ENCODE measurements around the gene HES7.
A peak's percentile ranks its signal among the peaks of the same experiment; 100 is the strongest.
"Not testable (repeated sequence)": the region's sequence is repeated elsewhere in the genome, so short reads cannot be mapped to it uniquely, and the experiment has no call there.

HES7 gene

DNA sequence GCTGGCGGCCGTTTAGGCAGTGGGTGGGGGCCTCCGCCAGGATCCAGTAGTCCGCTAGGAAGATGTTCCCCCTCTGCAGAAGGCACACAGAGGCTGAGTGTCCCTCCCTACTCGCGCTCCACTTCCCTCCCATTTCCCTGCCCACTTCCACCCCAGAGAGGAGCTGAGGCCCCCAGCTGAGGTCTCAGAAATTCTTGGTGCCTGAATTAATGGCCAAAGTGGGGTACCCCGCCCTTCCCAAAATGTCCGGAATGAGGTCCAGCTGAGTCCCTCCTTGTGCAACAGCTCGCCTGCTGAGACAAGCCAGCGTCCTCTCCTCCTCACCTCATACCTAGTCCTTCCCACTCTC, 13.5 kb downstream of the HES7 start:
- no peak overlapping the region for H3K27ac Mint-ChIP-seq

DNA sequence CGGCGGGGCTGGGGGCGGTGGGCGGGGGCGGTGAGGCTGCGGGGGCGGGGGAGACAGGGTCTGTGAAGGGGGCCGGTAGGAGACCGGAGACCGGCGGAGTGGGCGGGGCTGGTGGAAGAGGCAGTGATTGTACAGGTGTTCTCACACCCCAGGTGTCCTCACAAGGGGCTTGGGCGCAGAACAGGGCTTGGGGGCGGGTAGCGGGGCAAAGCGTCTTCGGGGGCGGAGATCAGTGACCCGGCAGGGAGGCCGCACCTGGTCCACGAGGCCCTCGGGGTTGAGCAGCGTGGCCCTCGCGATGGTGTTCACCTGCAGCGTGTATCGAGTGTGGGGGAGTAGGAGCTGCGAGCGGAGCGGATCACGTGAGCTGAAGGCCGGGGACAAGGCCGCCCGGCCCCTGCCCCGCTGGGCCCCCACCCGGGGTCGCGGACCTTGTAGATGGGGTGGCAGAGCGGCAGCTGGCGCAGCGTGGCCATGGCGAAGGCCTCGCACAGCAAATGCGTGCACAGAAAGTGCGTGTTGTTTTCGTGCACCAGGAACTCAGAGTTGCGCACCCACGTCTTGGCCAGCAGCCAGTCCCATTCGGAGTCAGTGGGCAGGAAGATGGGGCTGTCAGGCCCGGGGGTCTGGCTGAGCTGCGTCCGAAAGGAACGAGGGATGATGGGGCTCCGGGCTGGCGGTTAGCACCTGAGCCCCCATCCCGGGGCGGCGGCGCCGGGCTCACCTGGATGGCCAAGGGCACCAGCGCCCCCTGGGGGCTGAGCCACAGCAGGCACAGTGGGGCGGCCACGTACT, 14.0 kb downstream of the HES7 start:
- no peaks in the 10 kb centered on the region for H3K36me3 Mint-ChIP-seq (ENCODE audit: low read depth)

More for the DNA sequence above, 13.5 kb downstream of the HES7 start:
- no peak overlapping the region for H3K4me3 Mint-ChIP-seq
- H3K9me3 Mint-ChIP-seq, result no peaks in the 10 kb centered on the region
- H3K4me1 Mint-ChIP-seq (ENCODE audit: low read depth), result peaks cover 4% of the 10 kb centered on the region
- no peaks in the 10 kb centered on the region for H3K36me3 Mint-ChIP-seq (ENCODE audit: low read depth)
- peaks cover 42% of the 10 kb centered on the region for H3K27me3 Mint-ChIP-seq

DNA sequence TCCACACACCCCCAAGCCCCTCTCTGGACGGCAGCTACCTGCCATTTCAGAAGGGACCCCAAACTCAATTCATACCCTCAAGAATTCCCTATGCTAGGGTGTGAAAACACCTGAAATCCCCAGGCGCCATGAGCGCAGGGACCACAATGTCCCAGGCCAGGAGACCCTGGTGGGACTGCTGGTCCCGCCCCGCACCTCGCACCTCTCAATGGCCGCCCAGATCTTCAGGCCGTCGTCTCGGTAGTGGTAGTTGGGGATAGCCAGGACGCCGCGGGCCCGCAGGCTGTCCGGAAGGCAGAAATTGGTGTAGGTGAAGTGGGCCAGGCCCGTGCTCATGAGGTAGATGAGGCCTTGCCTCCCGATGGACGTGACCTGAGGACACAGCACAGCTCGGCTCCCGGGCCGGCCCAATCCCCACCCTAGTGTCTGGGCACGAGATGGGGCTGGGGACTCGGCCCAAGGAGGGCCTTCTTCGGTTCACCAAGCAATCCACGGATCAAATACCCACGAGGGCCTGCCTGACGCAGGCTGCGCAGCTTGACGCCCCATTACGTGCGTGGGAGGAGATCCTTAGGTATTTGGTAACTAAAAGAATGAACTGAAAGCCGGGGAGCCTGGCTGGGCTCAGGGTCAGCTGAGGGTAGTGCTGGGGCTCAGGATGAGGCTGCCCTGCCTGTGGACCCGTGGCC, 14.8 kb downstream of the HES7 start:
- Mint-ChIP-seq H3K36me3 (ENCODE audit: low read depth) (no peaks in the 10 kb centered on the region), H3K27ac (no peak overlapping the region), H3K4me3 (no peak overlapping the region), H3K4me1 (ENCODE audit: low read depth) (peaks cover 4% of the 10 kb centered on the region), H3K27me3 (peaks cover 29% of the 10 kb centered on the region), H3K9me3 (no peaks in the 10 kb centered on the region)

More for the DNA sequence above, 14.0 kb downstream of the HES7 start:
- Mint-ChIP-seq H3K4me3 (no peak overlapping the region), H3K4me1 (ENCODE audit: low read depth) (peaks cover 4% of the 10 kb centered on the region), H3K27ac (no peak overlapping the region), H3K9me3 (no peaks in the 10 kb centered on the region), H3K27me3 (peaks cover 36% of the 10 kb centered on the region)

DNA sequence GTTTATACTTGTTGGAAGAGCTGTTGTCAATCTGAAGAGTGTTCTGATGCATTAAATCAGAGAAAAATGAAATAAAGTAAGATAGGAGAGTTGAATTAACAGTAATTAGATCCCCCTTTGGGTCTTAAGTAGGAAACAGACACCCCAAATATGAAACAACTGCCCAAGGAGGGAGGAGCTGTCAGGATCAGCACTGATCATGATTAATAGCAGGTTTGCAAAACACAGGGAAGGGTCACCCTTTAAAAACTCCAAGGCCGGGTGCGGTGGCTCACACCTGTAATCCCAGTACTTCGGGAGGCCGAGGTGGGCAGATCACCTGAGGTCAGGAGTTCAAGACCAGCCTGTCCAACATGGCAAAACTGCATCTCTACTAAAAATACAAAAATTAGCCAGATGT, 16.9 kb downstream of the HES7 start:
- not testable (repeated sequence) for H3K4me3 Mint-ChIP-seq; H3K4me1 Mint-ChIP-seq (ENCODE audit: low read depth); H3K36me3 Mint-ChIP-seq (ENCODE audit: low read depth); H3K9me3 Mint-ChIP-seq
- peak overlapping the region; percentile 22 for H3K27ac Mint-ChIP-seq
- H3K27me3 Mint-ChIP-seq, result peaks cover 14% of the 10 kb centered on the region

DNA sequence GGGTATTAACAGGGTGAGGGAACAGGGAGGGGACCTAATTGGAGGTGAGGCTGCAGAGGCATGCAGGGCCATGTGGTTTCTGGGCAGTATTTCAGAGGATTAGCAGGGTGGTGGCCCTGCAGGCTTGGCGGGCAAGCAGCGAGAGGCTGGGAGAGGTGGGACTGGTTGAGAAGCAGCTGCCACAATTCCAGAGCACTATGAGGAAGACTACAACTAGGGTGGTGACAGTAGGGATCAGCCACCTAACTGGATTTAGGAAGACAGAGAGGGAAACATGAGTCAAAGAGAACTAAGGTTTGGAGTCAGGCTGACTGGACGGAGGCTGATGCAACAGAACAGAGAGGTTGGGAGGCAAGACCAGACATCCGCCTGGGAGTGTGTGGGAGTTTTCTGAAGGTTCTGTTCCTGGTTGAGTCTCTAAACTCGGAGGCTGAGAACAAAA, 17.9 kb downstream of the HES7 start:
- Mint-ChIP-seq H3K4me3 (no peak overlapping the region), H3K9me3 (no peaks in the 10 kb centered on the region), H3K4me1 (ENCODE audit: low read depth) (peaks cover 4% of the 10 kb centered on the region), H3K27ac (no peak overlapping the region), H3K27me3 (peaks cover 8% of the 10 kb centered on the region), H3K36me3 (ENCODE audit: low read depth) (no peaks in the 10 kb centered on the region)

DNA sequence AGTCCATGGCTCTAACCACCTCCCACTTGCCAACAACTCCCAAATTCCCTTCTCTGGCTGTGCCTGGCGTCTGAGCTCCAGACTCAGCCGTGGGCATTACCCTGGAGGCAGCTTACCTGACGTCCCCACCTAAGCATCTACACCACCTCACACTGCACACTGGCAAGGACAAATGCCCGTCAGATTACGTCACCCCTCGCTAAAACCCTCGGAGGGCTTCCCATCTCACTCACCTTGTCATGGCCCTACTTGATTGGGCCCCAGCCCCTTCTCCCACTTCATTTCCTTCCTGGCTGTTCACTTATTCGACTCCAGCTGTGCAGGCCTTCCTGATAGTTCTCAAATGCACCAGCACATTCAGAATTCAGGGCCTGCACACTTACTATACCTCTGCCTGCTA, 19.0 kb downstream of the HES7 start:
- Mint-ChIP-seq H3K4me3 (no peak overlapping the region), H3K27me3 (peaks cover 7% of the 10 kb centered on the region), H3K36me3 (ENCODE audit: low read depth) (no peaks in the 10 kb centered on the region), H3K27ac (no peak overlapping the region), H3K4me1 (ENCODE audit: low read depth) (peaks cover 4% of the 10 kb centered on the region), H3K9me3 (no peaks in the 10 kb centered on the region)

DNA sequence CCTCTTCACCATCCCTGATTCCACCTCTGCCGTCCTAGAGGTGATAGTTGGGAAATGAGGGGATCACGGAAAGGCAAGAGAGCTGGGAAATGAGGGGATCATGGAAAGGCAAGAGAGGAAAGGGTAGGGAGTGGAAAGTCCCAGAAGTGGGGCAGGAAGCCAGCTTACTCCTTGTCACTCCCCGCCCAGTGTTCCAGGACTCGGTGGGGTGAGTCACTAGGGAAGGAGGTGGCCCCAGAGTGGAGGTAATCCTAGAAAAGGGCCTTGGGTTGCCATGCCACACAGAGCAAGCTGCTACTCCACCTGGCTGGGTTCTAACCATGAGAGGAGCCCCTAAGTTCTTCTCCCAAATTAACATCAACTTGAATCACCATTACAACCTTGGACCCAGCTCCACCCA, 20.4 kb downstream of the HES7 start:
- Mint-ChIP-seq H3K27me3 (peaks cover 7% of the 10 kb centered on the region), H3K27ac (no peak overlapping the region)

DNA sequence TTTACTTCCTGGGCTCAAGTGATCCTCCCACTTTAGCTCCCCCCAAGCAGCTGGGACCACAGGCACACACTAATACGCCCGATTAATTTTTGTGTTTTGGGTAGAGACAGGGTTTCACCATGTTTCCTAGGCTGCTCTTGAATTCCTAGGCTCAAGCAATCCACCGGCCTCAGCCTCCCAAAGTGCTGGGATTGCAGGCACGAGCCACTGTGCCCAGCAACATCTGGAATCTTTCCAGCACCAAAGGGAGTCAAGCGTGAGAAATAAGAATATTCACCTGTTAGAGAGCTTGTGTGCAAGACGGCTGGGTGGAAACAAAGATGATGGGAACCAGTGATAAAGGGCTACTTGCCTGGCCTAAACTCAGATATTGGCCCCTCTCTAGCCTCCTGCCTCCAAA, 22.2 kb downstream of the HES7 start:
- H3K27ac Mint-ChIP-seq, result no peak overlapping the region
- H3K4me1 Mint-ChIP-seq (ENCODE audit: low read depth), result no peaks in the 10 kb centered on the region
- H3K9me3 Mint-ChIP-seq, result no peaks in the 10 kb centered on the region
- no peak overlapping the region for H3K4me3 Mint-ChIP-seq
- no peaks in the 10 kb centered on the region for H3K36me3 Mint-ChIP-seq (ENCODE audit: low read depth)
- peaks cover 1% of the 10 kb centered on the region for H3K27me3 Mint-ChIP-seq

More for the DNA sequence above, 20.4 kb downstream of the HES7 start:
- Mint-ChIP-seq H3K4me3 (no peak overlapping the region), H3K36me3 (ENCODE audit: low read depth) (no peaks in the 10 kb centered on the region), H3K9me3 (no peaks in the 10 kb centered on the region), H3K4me1 (ENCODE audit: low read depth) (no peaks in the 10 kb centered on the region)

DNA sequence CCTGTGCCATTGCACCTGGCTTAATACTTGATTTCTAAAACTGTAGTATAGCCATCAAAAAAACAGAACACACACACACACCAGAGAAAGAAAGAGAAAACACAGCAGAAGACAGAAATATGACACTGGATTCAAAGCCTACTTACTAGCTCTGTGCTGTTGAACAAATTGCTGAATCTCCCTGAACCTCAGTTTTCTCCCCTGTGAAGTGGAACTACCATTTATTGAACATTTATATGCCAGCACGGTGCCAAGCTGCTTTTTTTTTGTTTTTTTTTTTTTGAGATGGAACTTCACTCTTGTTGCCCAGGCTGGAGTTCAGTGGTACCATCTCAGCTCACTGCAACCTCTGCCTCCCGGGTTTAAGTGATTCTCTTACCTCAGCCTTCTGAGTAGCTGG, 23.1 kb downstream of the HES7 start:
- no peak overlapping the region for H3K4me3 Mint-ChIP-seq
- H3K27ac Mint-ChIP-seq, result no peak overlapping the region
- H3K9me3 Mint-ChIP-seq, result no peaks in the 10 kb centered on the region

DNA sequence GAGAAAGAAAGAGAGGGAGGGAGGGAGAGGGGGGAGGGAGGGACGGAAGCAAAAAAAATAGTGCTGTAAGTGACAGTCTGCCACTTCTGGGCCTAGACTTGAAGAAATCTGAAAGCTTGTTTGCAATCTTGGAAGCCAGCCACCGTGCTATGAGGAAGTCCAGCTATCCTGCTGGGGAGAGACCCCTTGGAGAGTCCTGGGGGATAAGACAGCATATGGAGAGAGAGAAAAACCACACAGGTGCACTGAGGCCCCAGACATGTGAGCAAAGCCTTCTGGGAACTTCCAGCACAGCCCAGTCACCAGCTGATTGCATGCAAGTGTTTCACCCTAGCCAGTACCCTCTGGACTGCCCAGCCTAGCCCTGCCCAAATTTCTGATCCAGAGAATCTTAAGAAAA, 23.8 kb downstream of the HES7 start:
- H3K27ac Mint-ChIP-seq, result no peak overlapping the region
- no peak overlapping the region for H3K4me3 Mint-ChIP-seq
- no peaks in the 10 kb centered on the region for H3K9me3 Mint-ChIP-seq
- no peaks in the 10 kb centered on the region for H3K27me3 Mint-ChIP-seq
- no peaks in the 10 kb centered on the region for H3K4me1 Mint-ChIP-seq (ENCODE audit: low read depth)
- no peaks in the 10 kb centered on the region for H3K36me3 Mint-ChIP-seq (ENCODE audit: low read depth)

More for the DNA sequence above, 23.1 kb downstream of the HES7 start:
- Mint-ChIP-seq H3K4me1 (ENCODE audit: low read depth) (no peaks in the 10 kb centered on the region), H3K36me3 (ENCODE audit: low read depth) (no peaks in the 10 kb centered on the region), H3K27me3 (no peaks in the 10 kb centered on the region)

DNA sequence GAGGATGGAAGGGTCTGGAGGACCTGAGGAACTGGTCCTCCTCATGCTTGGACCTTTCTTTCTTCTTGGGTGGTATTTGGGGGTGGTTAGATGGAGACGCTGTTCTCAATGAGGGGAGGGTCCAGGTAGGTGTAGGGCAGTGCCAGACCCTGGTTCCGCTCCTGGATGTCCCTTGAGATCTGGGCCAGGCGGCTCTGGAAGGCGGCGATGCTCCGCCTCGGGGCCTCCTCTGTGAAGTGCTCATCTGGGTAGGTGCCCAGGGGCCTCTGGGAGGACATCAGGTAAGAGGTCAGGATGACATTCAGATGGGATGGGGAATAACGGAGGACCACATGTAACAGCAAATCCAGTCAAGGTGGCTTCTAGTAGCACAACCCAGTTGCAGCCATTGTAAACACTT, 27.4 kb downstream of the HES7 start:
- Mint-ChIP-seq H3K36me3 (ENCODE audit: low read depth) (no peaks in the 10 kb centered on the region), H3K4me3 (no peak overlapping the region), H3K4me1 (ENCODE audit: low read depth) (peaks cover 7% of the 10 kb centered on the region), H3K9me3 (no peaks in the 10 kb centered on the region), H3K27me3 (peaks cover 5% of the 10 kb centered on the region), H3K27ac (no peak overlapping the region)

DNA sequence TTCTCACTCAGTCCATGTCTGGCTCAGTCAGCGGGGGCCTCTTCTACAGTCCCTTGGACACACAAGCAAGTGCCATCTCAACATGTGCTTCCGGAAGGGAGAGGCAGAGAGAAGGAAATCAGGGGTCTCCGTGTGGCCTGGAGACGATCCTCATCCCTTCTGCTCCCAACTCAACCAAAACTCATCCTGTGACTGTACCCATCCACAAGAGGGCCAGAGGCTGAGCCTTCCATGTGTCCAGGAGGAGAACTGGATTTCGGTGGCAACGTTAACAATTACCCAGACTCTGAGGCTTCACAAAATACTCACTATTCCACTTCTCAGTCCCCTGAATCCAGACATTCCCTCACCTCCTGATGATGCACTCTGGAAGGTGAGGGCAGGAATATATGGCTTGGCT, 28.5 kb downstream of the HES7 start:
- no peak overlapping the region for H3K27ac Mint-ChIP-seq
- H3K36me3 Mint-ChIP-seq (ENCODE audit: low read depth), result no peaks in the 10 kb centered on the region
- H3K4me1 Mint-ChIP-seq (ENCODE audit: low read depth), result peaks cover 7% of the 10 kb centered on the region
- no peaks in the 10 kb centered on the region for H3K9me3 Mint-ChIP-seq
- H3K4me3 Mint-ChIP-seq, result no peak overlapping the region
- H3K27me3 Mint-ChIP-seq, result peaks cover 5% of the 10 kb centered on the region

DNA sequence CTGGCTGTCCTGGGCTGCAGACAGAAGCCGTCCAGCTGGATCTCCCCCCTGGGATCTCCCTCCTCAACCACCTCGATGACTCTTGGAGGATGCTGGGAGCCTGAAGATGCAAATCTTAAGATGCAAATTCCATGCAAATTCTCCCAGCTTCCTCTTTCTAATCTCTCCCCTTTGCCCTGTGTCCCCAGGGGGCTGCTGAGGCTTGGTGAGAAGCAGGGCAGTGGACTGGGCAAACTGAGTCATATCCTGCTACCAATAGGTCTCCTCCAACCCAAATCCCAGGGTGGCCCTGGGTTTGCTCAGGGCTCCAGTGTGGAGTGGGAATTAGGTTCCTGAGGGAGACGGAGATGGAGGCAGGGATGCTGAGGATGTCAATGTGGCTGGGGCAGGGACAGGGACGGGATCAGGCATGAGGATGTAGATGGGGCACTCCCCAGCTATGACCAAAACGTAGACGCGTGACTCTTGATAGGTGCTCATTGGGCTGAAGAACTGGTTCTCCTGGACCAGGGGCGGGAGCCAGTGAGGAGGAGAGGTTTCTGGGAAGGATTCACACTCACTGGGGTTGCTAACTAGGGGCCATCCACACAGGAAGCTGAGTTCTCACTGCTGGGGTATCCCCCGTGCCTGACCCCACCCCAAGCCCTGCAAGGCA, 32.7 kb downstream of the HES7 start:
- Mint-ChIP-seq H3K27ac (no peak overlapping the region), H3K27me3 (peaks cover 17% of the 10 kb centered on the region), H3K9me3 (no peaks in the 10 kb centered on the region), H3K4me1 (ENCODE audit: low read depth) (peaks cover 7% of the 10 kb centered on the region), H3K4me3 (no peak overlapping the region), H3K36me3 (ENCODE audit: low read depth) (no peaks in the 10 kb centered on the region)

DNA sequence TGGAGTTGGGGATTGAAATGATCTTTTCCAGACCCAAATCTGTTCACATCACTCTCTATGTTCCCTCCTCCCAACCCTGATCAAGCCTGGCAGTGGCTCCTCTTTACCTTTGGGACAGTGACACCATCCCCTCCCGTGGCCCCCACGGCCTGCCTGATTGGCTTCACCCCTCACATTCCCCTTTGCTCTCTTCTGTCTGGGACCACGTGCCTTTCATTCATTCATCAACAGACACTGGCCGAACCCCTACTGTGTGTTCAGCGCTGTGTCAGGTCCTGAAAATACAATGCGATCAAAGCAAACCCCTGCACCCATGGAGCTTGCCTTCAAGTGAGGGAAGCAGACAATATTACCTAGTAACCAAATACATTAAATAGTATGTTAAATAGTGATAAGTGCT, 34.2 kb downstream of the HES7 start:
- no peaks in the 10 kb centered on the region for H3K9me3 Mint-ChIP-seq
- H3K36me3 Mint-ChIP-seq (ENCODE audit: low read depth), result no peaks in the 10 kb centered on the region
- H3K4me3 Mint-ChIP-seq, result no peak overlapping the region
- peaks cover 7% of the 10 kb centered on the region for H3K4me1 Mint-ChIP-seq (ENCODE audit: low read depth)
- H3K27ac Mint-ChIP-seq, result no peak overlapping the region
- peaks cover 17% of the 10 kb centered on the region for H3K27me3 Mint-ChIP-seq

DNA sequence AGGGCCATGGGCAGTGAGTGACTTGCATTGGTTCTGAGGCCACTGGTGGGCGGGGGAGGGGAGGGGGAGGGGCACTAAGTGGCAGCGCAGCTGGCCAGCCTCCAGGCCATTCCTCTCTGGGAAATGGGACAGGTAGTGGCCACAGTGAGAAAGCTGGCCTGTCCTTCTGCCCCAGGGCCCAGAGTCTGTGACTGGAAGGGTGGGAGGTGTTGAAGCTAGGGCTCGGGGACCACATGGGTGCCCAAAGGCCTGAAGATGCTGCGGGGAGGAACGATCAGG, 36.0 kb downstream of the HES7 start:
- Mint-ChIP-seq H3K9me3 (no peaks in the 10 kb centered on the region), H3K27me3 (peaks cover 17% of the 10 kb centered on the region), H3K36me3 (ENCODE audit: low read depth) (no peaks in the 10 kb centered on the region), H3K27ac (no peak overlapping the region), H3K4me3 (no peak overlapping the region), H3K4me1 (ENCODE audit: low read depth) (no peaks in the 10 kb centered on the region)
